ENCODE results near the gene UBASH3A. TPM values are rescaled to one million over a fixed set of nuclear protein-coding genes. Genes with fewer than 3 reads are reported as not detected.

Gene UBASH3A
- total and polyA plus RNA-seq, 12 donors: 0.09 to 1.3 (median 0.15) TPM; not detected in 7

DNA sequence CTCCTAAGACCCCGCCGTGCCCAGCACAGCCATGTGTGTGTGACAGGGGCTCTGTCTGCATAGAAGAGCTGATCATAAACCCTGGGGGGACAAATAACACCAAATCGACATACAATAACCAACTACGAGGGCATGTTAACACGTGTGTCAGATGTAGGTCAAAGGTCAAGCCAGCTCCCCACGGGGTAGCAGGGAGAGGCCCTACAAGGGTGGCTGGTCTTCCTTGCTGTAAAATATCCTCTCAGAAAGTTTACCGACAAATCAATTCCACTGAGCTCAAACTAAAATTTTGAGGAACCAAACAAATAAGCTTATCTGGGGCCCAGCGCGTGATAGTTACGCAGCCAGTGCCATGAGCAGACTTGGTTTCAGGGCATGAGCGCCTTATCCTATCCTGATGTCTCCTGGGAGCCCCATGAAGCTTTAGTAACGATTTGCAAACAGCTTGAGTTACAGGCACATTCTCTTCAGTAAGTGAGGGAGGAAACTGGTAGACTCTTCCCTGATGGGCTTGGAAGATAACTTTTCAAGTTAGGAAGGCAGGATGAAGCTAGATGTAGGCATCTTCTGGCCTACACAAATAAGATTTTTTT, 5.2 kb upstream of the UBASH3A start:
- Histone ChIP-seq H3K36me3 (no peaks in the 10 kb centered on the region), H3K4me3 (no peak overlapping the region), H3K27ac (no peak overlapping the region), H3K9me3 (peaks cover 0 to 20% (median 0%) of the 10 kb centered on the region in 11 donors), H3K4me1 (no peaks in the 10 kb centered on the region), H3K27me3 (peaks cover 0 to 10% (median 0%) of the 10 kb centered on the region in 7 donors)
- no peak for DNase-seq
- TF ChIP-seq, protein P1, sequence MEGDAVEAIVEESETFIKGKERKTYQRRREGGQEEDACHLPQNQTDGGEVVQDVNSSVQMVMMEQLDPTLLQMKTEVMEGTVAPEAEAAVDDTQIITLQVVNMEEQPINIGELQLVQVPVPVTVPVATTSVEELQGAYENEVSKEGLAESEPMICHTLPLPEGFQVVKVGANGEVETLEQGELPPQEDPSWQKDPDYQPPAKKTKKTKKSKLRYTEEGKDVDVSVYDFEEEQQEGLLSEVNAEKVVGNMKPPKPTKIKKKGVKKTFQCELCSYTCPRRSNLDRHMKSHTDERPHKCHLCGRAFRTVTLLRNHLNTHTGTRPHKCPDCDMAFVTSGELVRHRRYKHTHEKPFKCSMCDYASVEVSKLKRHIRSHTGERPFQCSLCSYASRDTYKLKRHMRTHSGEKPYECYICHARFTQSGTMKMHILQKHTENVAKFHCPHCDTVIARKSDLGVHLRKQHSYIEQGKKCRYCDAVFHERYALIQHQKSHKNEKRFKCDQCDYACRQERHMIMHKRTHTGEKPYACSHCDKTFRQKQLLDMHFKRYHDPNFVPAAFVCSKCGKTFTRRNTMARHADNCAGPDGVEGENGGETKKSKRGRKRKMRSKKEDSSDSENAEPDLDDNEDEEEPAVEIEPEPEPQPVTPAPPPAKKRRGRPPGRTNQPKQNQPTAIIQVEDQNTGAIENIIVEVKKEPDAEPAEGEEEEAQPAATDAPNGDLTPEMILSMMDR (IDR thresholded peaks at IDR 0.05): no peak
- ATAC-seq: no peak
- 77 to 78% methylated on average over 12 of the region's 12 CpGs for WGBS, 2 donors
- intact Hi-C loops (cut with DNase I): no loop called here

DNA sequence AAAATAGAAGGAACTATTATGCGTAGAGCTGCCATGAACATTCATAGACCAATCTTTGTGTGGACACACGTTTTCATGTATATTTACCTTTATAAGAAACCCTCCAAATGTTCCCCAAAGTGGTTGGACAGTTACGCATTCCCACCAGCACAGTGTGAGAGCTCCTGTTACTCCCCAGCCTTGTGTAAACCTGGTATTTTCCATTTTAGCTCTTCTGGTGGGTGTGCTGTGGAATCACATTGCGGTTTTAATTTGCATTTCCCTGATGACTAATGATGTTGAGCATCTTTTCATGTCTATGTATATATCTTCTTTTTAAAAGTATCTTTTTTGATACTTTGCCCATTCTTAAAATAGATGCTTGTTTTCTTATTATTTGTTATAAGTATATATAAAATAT, 3.2 kb upstream of the UBASH3A start:
- Histone ChIP-seq H3K36me3 (no peaks in the 10 kb centered on the region), H3K27ac (no peak overlapping the region), H3K4me1 (no peaks in the 10 kb centered on the region), H3K27me3 (peaks cover 0 to 10% (median 0%) of the 10 kb centered on the region in 7 donors), H3K9me3 (peaks cover 0 to 20% (median 0%) of the 10 kb centered on the region in 11 donors), H3K4me3 (no peak overlapping the region)
- DNase-seq: no peak
- WGBS, 2 donors: 80 to 81% methylated on average over 4 of the region's 4 CpGs
- no peak for ATAC-seq
- TF ChIP-seq, protein P1 (IDR thresholded peaks at IDR 0.05): no peak
- intact Hi-C loops (cut with DNase I): no loop called here

DNA sequence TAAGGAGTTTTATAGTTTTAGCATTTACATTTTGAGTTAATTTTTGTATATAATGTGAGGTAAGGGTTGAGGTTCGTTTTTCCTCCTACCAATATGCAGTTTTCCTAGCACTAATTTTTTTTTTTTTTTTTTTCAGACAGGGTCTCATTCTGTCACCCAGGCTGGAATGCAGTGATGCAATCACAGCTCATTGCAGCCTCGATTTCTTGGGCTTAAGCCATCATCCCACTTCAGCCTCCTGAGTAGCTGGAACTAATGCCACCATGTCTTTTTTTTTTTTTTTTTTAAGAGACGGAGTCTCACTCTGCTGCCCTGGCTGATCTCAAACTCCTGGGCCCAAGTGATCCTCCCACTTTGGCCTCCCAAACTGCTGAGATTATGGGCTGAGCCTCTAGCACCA, 2.5 kb upstream of the UBASH3A start:
- Histone ChIP-seq H3K4me3 (no peak overlapping the region), H3K9me3 (peaks cover 0 to 20% (median 0%) of the 10 kb centered on the region in 11 donors), H3K4me1 (no peaks in the 10 kb centered on the region), H3K27ac (no peak overlapping the region), H3K36me3 (no peaks in the 10 kb centered on the region), H3K27me3 (peaks cover 0 to 10% (median 0%) of the 10 kb centered on the region in 7 donors)
- DNase-seq: no peak
- 65 to 75% methylated on average over 3 of the region's 3 CpGs for WGBS, 2 donors
- ATAC-seq: no peak
- TF ChIP-seq, protein P1 (IDR thresholded peaks at IDR 0.05): no peak
- intact Hi-C loops (cut with DNase I): no loop called here

DNA sequence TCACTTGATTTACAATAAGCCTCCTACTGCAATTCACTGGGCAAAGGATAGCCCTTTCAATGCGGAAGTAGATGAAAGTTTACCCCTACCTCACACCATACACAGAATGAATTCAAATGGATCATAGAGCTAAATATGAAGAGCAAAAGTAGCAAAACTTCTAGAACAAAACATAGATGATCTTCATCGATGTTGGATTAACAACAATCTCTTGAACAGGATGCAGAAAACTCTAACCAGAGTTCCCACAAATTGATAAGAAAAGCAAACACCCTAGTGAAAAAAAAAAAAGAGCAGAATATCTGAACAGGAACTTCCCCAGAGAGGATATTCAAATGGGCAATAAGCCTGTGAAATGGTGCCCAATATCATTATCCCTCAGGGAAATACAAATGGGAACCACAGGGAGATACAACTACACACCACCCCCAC, 1.9 kb upstream of the UBASH3A start:
- WGBS, 2 donors: 81 to 82% methylated on average over 2 of the region's 2 CpGs
- no peak overlapping the region for H3K4me3 ChIP-seq
- H3K4me1 ChIP-seq: no peaks in the 10 kb centered on the region
- TF ChIP-seq, protein P1 (IDR thresholded peaks at IDR 0.05): no peak
- no peaks in the 10 kb centered on the region for H3K36me3 ChIP-seq
- no peak overlapping the region for H3K27ac ChIP-seq
- H3K9me3 ChIP-seq: peaks cover 0 to 20% (median 0%) of the 10 kb centered on the region in 11 donors
- intact Hi-C loops (cut with DNase I): no loop called here
- no peak for DNase-seq
- peaks cover 0 to 13% (median 0%) of the 10 kb centered on the region in 7 donors for H3K27me3 ChIP-seq
- ATAC-seq: no peak
